Natural killer cell (primary cell): ENCODE measurements around the gene CDC42EP3. TPM values are rescaled to one million over a fixed set of nuclear protein-coding genes. Genes with fewer than 3 reads are reported as not detected.

Experiments
- ATAC-seq, 3 donors: fragments of 150-1000 bp in 2 of 3; fragments of 200-7000 bp in 1 of 3; cut with Tn5 transposase; 1 replicate in 1 of 3; 2 replicates in 2 of 3; pipeline ENCODE4 v1.10.0; 2021; ENCODE audit warnings: mild to moderate bottlenecking in 2 of 3, moderate library complexity in 2 of 3
- DNase-seq, 2 donors: peaks; one replicate each; pipeline versions ENCODE4 v3.0.0 to v3.0.0-alpha.2; 2013 to 2021; ENCODE audit warnings: mixed read lengths in 1 of 2
- H3K27ac ChIP-seq: one replicate; pipeline ENCODE4 v1.5.1; 2013; ENCODE audit warnings: mild to moderate bottlenecking, low read length
- H3K27me3 ChIP-seq: one replicate; pipeline ENCODE4 v1.6.1; 2013; ENCODE audit warnings: low read length; ENCODE audit not compliant: control insufficient read depth, insufficient read depth
- H3K36me3 ChIP-seq: one replicate; pipeline ENCODE4 v1.6.1; 2013; ENCODE audit warnings: low read length; ENCODE audit not compliant: control insufficient read depth, insufficient read depth
- H3K4me1 ChIP-seq: one replicate; pipeline ENCODE4 v1.6.1; 2013; ENCODE audit warnings: low read length; ENCODE audit not compliant: control insufficient read depth, insufficient read depth
- H3K4me3 ChIP-seq: one replicate; pipeline ENCODE4 v1.5.1; 2013; ENCODE audit warnings: low read length
- H3K9me3 ChIP-seq: one replicate; pipeline ENCODE4 v1.6.1; 2013; ENCODE audit warnings: low read length; ENCODE audit not compliant: control insufficient read depth, insufficient read depth
- H3K27ac Mint-ChIP-seq, 2 donors: one replicate each; pipeline ENCODE4 v1.8.0; 2022; ENCODE audit warnings: mild to moderate bottlenecking in 2 of 2, mixed read lengths in 2 of 2, moderate library complexity in 1 of 2
- H3K27me3 Mint-ChIP-seq, 2 donors: one replicate each; pipeline ENCODE4 v1.8.0; 2022; ENCODE audit warnings: low read depth in 2 of 2, mixed read lengths in 2 of 2
- H3K36me3 Mint-ChIP-seq: one replicate; pipeline ENCODE4 v1.8.0; 2022; ENCODE audit warnings: mixed read lengths
- H3K4me1 Mint-ChIP-seq, 2 donors: one replicate each; pipeline ENCODE4 v1.8.0; 2022; ENCODE audit warnings: mixed read lengths in 2 of 2
- H3K4me3 Mint-ChIP-seq: one replicate; pipeline ENCODE4 v1.8.0; 2022; ENCODE audit warnings: mild to moderate bottlenecking, moderate library complexity, mixed read lengths
- H3K9me3 Mint-ChIP-seq, 2 donors: one replicate each; pipeline ENCODE4 v1.8.0; 2022; ENCODE audit warnings: mixed read lengths in 2 of 2
- CTCF ChIP-seq: fragments of 200-600 bp; IDR thresholded peaks from one replicate; pipeline ENCODE4 v1.8.0; 2022; ENCODE audit warnings: antibody characterized with exemption
- WGBS: methylation state at CpG from one replicate; pipeline ENCODE4 v1.1.7; 2013; ENCODE audit warnings: missing lambda C conversion rate; ENCODE audit not compliant: insufficient coverage; 5-methylcytosine and 5-hydroxymethylcytosine counted together
- intact Hi-C: fragments of 100-400 bp; cut with micrococcal nuclease; formaldehyde crosslinking; loops from one replicate; pipeline ENCODE4 v1.14.2; 2022
- total RNA-seq, 4 donors: library from RNA; stranded (reverse); fragments of 120-200 nt in 1 of 4; gene quantifications; one replicate each; pipeline versions ENCODE4 v1.2.3 to v1.2.4, GENCODE V29; 2013 to 2022

The CDC42EP3 gene
- total RNA-seq, 3 donors from 2014 or later (not counting 1 experiment from before 2014, with no cell fraction given), result 73.9 to 105 (median 84.6) TPM

DNA sequence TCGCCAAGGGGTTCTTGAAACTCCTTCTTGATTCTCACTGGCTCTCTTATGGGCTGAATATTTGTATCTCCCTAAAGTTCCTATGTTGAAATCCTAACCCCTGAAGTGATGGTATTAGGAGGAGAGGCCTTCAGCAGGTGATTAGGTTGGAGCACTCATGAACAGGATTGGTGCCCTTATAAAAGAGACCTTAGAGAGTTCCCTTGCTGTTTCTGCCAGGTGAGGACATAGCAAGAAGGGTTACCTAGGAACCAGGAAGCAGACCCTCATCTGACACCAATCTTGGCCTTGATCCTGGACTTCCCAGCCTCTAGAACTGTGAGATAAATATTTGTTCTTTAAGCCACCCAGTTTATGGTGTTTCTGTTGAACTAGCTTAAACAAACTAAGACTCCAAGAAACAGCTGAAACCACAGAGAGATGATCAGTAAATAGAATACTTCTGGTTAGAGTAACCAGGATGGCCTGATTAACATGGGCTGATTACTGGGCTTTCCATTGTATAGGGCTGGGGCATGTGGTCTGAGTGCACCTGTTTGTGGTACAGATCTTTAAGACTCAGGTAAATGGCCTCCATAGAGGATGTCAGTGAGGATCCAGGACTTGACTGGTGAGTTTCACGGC lies 7.7 kb upstream of the CDC42EP3 start:
- no peak for TF ChIP-seq CTCF
- intact Hi-C loops, result no loop called here
- Mint-ChIP-seq H3K27me3 (no peaks in the 10 kb centered on the region), H3K4me1 (peaks cover 28% of the 10 kb centered on the region in 2 donors), H3K27ac (no peak overlapping the region), H3K4me3 (no peak overlapping the region), H3K9me3 (peaks cover 2 to 5% of the 10 kb centered on the region in 2 donors), H3K36me3 (peaks cover 8% of the 10 kb centered on the region)
- DNase-seq (no peak), ATAC-seq (no peak)
- Histone ChIP-seq H3K9me3 (no peaks in the 10 kb centered on the region), H3K4me3 (no peak overlapping the region), H3K36me3 (no peaks in the 10 kb centered on the region), H3K27me3 (no peaks in the 10 kb centered on the region), H3K4me1 (peaks cover 12% of the 10 kb centered on the region), H3K27ac (no peak overlapping the region)
- WGBS, result 70% methylated on average over 1 of the region's 2 CpGs

GRCh38 chr2:37676274-37676673 lies 4.8 kb upstream of the CDC42EP3 start:
- no peak overlapping the region for H3K27ac ChIP-seq
- Mint-ChIP-seq H3K4me1 (peaks cover 9 to 25% of the 10 kb centered on the region in 2 donors), H3K4me3 (no peak overlapping the region), H3K27me3 (no peaks in the 10 kb centered on the region), H3K27ac (no peak overlapping the region), H3K9me3 (no peaks in the 10 kb centered on the region), H3K36me3 (no peaks in the 10 kb centered on the region)
- no CpG with 5 or more reads among the region's 1 CpG for WGBS
- no peaks in the 10 kb centered on the region for H3K4me1 ChIP-seq
- TF ChIP-seq CTCF, result no peak
- ATAC-seq, result no peak
- no peaks in the 10 kb centered on the region for H3K27me3 ChIP-seq
- no peaks in the 10 kb centered on the region for H3K36me3 ChIP-seq
- H3K4me3 ChIP-seq, result no peak overlapping the region
- intact Hi-C loops, result no loop called here
- no peaks in the 10 kb centered on the region for H3K9me3 ChIP-seq
- no peak for DNase-seq

DNA sequence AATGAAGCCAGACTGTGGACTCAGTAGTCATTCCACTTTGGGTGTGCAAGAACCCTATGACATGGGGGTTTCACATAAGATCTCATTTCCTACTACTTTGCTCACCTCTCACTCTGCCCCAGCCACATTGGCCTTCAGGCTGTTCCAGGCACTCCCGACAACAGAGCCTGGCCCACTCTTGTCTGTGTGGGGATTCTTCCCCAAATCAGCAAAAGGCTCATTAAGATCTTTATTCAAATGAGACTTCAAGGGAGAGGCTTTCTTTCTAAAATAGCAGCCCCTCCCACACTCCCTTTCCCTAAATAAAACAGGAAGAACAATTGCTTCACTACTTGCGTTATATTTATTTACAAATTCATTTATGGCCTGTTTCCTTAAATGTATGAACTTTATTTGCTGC lies 3.5 kb upstream of the CDC42EP3 start:
- Mint-ChIP-seq H3K27ac (peak overlapping the region; percentile 53 to 96), H3K4me1 (peaks cover 18 to 38% of the 10 kb centered on the region in 2 donors), H3K4me3 (peak overlapping the region; percentile 31), H3K36me3 (no peaks in the 10 kb centered on the region), H3K9me3 (no peaks in the 10 kb centered on the region), H3K27me3 (no peaks in the 10 kb centered on the region)
- Histone ChIP-seq H3K36me3 (no peaks in the 10 kb centered on the region), H3K27ac (no peak overlapping the region), H3K4me3 (no peak overlapping the region), H3K27me3 (no peaks in the 10 kb centered on the region), H3K9me3 (no peaks in the 10 kb centered on the region), H3K4me1 (peaks cover 5% of the 10 kb centered on the region)
- no peak for TF ChIP-seq CTCF
- no peak for ATAC-seq
- 100% methylated on average over 1 of the region's 2 CpGs for WGBS
- intact Hi-C loops, result loop anchor here (5.0 kb wide), 1 partner anchor 38 kb away; no protein-coding TSS in a partner anchor
- no peak for DNase-seq

DNA sequence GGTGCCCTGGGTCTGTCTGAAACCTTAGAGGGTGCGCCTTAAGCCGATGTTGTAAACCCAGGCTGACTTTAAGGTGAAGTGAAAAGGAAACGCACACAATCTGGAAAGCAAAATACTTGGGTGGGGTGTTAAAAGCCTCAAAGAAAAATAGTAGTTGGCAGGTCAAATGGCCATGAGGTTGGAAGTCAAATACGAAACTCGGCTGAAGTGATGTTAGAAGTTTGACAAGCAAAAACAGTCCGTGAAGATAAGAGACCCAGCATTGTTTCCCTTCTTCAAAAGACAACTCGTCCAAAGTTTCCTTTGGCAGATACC lies 1.4 kb upstream of the CDC42EP3 start:
- Histone ChIP-seq H3K4me3 (peak overlapping the region; percentile 93), H3K36me3 (no peaks in the 10 kb centered on the region), H3K9me3 (no peaks in the 10 kb centered on the region), H3K27me3 (no peaks in the 10 kb centered on the region), H3K4me1 (peaks cover 10% of the 10 kb centered on the region), H3K27ac (peak overlapping the region; percentile 87)
- DNase-seq (no peak), ATAC-seq (no peak)
- peaks cover 35 to 56% of the 10 kb centered on the region in 2 donors for H3K4me1 Mint-ChIP-seq
- peak overlapping the region; percentile 97 for H3K4me3 Mint-ChIP-seq
- H3K27me3 Mint-ChIP-seq, result no peaks in the 10 kb centered on the region
- TF ChIP-seq CTCF, result no peak
- intact Hi-C loops, result loop anchor here (1.0 to 5.0 kb wide), 2 partner anchors 36 to 87 kb away; no protein-coding TSS in a partner anchor
- H3K36me3 Mint-ChIP-seq, result no peaks in the 10 kb centered on the region
- 12% methylated on average over 6 of the region's 7 CpGs for WGBS
- H3K9me3 Mint-ChIP-seq, result no peaks in the 10 kb centered on the region
- peak overlapping the region; percentile 84 to 96 for H3K27ac Mint-ChIP-seq
